Measurements from ENCODE around the gene SEZ6.

The SEZ6 gene

DNA sequence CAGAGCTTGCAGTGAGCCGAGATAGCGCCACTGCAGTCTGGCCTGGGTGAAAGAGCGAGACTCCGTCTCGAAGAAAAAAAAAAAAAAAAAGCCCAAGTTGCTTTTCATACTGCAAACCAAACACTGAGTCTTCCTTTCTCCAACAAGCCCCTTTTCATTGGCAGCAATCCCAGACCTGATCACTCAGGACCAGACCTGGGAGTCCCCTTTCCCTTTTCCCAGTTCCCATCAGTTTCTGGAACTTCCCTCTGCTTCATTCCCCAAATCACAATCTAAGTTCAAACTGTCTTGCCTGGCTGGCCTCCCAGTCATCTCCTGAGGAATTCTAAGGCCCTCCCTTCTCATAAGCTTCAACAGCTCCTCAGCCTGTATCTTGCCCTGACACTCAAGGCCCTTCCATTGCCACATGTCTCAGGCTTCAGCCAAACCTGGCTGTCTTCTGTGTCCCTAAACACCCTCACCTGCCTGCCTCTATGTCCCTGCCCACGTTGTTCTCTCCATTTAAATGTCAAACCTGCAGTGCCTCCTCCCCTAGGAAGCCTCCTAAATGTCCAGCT is 42.7 kb downstream of the SEZ6 start:
- no peak overlapping the region for H3K27ac ChIP-seq
- TF ChIP-seq, protein P1, sequence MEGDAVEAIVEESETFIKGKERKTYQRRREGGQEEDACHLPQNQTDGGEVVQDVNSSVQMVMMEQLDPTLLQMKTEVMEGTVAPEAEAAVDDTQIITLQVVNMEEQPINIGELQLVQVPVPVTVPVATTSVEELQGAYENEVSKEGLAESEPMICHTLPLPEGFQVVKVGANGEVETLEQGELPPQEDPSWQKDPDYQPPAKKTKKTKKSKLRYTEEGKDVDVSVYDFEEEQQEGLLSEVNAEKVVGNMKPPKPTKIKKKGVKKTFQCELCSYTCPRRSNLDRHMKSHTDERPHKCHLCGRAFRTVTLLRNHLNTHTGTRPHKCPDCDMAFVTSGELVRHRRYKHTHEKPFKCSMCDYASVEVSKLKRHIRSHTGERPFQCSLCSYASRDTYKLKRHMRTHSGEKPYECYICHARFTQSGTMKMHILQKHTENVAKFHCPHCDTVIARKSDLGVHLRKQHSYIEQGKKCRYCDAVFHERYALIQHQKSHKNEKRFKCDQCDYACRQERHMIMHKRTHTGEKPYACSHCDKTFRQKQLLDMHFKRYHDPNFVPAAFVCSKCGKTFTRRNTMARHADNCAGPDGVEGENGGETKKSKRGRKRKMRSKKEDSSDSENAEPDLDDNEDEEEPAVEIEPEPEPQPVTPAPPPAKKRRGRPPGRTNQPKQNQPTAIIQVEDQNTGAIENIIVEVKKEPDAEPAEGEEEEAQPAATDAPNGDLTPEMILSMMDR (conservative IDR thresholded peaks at IDR 0.05), result no peak

DNA sequence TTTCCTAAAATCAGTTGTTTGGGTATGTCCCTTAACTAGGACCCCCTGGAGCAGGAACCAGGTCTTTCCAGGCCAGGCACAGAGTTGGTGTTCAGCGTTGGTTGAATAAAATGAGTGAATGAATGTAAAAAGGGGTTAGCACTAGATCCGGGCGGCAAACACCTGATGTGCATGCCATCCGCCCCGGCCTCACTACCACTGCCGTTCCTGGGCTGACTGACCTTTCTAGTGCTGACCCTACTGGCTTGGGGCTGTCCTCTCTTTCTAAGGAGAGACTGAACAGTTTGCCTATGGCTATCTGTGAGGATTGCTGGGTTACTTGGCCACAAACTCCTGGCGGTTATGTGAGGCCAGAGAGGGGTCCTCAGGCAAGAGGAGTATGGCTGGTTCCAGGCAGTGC is 44.4 kb downstream of the SEZ6 start:
- H3K27ac ChIP-seq, result no peak overlapping the region
- TF ChIP-seq, protein P1 (conservative IDR thresholded peaks at IDR 0.05), result no peak

DNA sequence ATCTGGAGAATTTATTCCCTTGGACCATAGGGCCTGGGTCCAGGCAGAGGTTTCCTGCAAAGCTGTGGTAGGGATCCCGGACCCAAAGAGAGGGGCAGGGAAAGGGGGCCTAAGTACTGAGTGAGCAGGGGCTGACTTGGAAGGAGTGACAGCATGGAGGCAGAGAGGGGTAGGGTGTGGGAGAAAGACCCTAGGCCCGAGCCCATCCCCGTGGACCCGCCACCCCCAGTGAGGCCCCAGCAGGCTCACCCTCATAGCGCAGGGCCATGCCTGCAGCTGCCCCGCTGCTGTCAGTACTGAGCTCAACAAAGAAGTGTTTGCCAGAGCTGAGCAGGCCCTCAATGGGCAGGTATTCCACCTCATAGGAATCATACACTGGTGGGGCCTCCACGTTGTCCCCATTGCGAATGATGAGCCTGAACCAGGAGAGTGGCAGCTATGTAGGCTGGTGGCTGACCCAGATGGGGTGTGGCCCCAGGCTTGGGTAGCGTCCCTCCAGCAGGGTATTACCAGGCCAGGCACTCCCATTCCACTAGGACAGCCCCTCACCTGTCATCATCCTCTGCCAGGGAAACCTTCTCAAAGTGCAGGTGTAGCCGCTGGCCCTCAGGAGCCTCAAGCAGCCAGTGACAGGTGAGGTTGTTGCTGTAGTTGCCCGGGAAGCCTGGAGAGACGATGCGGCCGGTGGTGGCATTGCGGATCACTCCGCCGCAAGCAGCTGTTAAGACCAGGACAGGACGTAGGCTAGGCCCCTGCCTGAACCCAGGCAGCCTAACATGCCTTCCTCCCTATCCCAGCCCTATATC is 45.4 kb downstream of the SEZ6 start:
- H3K27ac ChIP-seq, result no peak overlapping the region
- TF ChIP-seq, protein P1 (conservative IDR thresholded peaks at IDR 0.05), result no peak

DNA sequence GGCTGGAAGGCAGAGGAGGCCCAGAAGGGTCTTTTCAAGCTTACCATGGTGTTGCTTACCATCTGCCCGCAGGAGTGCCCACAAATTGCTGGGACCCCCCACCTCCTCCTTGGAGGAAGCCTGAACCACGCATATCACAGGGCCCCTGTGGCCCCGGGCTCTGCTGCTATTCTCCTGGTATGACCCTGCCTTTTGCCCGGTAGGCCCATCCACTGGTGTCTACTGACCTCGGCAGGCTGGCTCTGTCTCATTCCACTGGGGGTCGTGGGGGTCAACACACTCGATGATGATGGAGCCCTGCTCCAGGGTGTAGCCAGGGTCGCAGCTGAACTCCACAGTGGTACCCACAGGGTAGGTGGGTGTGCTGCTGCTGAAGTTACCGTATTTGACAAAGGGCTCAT is 46.4 kb downstream of the SEZ6 start:
- TF ChIP-seq, protein P1 (conservative IDR thresholded peaks at IDR 0.05), result no peak
- H3K27ac ChIP-seq, result no peak overlapping the region

DNA sequence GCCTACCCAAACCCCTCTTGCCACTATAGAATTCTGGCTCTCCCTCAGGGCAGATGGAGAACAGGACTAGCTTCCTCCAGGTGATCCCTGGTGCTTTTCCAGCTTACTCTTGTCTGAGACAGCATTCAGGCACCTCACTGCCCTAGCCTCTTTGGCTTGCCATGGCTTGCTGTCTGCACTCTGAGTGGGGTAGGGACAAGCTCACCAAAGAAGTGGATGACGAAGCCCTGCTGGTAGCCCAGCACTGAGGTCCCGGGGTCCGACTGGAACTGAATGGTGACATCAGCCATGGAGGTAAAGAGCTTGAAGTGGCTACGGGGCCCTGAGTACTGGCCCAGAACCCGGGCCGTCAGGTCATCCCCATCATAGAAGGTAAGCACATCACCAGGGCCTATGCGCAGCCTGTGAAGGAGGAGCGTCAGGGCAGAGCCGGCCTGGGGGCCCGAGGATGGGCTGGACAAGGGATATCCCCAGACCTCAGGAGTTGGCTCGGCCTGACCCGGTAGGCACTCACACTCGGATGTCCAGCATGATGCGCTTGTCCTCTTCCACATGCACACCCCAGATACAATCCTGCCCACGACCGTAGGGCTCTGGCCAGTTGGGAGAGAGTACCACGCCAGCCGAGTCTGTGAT is 46.9 kb downstream of the SEZ6 start:
- H3K27ac ChIP-seq, result no peak overlapping the region
- TF ChIP-seq, protein P1 (conservative IDR thresholded peaks at IDR 0.05), result no peak

DNA sequence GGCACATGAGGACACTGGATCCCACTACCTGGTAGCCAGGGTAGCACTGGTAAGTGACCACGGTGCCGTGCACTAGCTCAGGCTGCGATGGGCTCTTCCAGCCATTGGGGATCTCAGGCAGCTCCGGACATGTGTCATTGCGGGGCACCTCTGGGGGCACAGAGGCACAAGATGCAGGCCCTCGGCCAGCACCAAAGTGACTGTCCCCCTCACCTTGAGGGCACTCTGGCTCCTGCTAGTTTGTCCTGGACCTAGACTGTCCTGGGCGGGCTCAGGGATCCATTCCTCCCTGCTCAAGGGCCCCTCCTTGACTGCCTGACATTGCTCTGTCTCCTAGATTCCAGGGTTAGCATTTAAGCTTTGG is 47.9 kb downstream of the SEZ6 start:
- TF ChIP-seq, protein P1 (conservative IDR thresholded peaks at IDR 0.05), result no peak
- H3K27ac ChIP-seq, result no peak overlapping the region

DNA sequence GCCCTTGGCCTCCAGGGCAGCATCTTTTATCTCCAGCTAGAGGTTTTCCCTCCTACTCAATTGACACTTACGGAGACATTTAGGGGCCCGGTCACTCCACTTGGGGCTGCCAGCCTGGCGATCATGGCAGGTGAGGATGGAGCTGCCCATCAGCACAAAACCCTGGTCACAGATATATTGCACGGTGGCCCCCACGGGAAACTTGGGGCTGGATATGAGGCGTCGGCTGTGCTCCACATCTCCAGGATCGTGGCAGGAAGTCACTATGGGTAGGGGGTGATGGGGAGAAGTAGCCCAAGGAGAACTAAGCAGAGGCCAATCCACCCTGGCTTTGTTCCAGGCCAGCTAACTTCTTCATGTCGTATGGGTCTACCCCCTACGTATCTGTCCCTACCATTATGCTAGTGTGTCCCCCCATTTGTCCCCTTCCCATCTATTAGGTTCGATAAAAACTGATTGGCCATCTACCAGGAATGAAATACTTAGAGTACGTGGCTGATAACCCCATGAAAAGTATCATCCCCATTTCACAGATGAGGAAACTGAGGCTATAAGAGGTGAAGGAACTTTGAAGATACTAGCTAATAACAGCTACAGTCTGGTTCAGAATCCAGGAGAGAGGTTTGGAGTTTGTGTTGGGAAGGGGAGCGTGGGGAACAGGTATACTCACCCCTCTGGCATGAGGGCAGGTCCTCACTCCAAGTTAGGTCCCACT is 48.4 kb downstream of the SEZ6 start:
- no peak overlapping the region for H3K27ac ChIP-seq
- TF ChIP-seq, protein P1 (conservative IDR thresholded peaks at IDR 0.05), result no peak
